NCI-H128 (cell line): Measurements from ENCODE around the gene TLCD3B.

Experiments
- DNase-seq: peaks from one replicate; lab custom pipeline; 2025; ENCODE audit not compliant: unreplicated experiment; lab: John Stamatoyannopoulos, UW

Gene TLCD3B

GRCh38 chr16:29975134-29975538 lies 55.9 kb downstream of the TLCD3B start:
- no peak for DNase-seq
